Measurements from ENCODE around the gene DPYD. TPM values are rescaled to one million over a fixed set of nuclear protein-coding genes. Genes with fewer than 3 reads are reported as not detected.

DPYD gene
- total RNA-seq, 2 experiments from 2014 or later = 6.6 to 7.8 TPM

- ChIA-PET CTCF (no interaction called here), POLR2A (no interaction called here)
These were observed 826.4 kb downstream of the DPYD start for GRCh38 chr1:97094247-97094972.

- POLR2A ChIA-PET = no interaction called here
- CTCF ChIA-PET = no interaction called here
These were observed 827.1 kb downstream of the DPYD start for GRCh38 chr1:97093741-97094140.

DNA sequence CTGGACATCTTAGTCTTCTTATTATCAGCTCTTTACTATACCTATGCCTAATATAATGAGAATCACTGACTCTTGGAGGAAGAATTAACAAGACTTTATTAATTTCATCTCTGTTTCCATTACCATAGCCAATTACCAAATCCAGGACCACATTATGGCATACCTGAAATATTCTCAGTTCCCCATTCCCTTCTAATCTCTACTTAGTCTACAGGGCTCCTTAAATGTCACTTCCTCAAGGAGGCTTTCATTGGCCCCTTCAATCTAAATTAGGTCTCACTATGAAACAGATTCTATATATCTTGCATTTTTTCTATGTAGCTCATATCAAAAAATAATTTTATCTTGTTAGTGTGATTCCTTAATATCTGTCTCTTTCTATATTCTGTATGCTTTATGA is 828.0 kb downstream of the DPYD start:
- CTCF ChIA-PET = no interaction called here
- POLR2A ChIA-PET = no interaction called here

DNA sequence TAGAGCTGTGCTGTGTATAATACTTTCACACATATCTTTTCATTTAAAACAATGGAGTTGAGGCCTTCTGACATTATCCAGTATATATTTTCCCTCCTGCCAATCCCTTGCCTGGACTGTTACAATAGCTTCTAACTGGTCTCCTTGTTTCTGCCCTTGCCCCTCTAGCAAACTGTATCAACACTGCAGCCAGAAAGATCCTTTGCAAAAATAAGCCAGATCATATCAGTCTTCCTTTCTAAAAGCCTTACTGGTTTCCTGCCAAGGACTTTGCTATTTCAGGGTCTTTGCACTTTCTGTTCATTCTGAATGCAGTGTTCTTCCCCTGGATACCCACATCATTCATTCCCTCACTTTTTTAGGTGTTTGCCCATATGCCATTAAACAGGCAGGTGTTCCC is 829.2 kb downstream of the DPYD start:
- ChIA-PET CTCF (no interaction called here), POLR2A (no interaction called here)

- ChIA-PET CTCF (no interaction called here), POLR2A (no interaction called here)
These were observed 829.6 kb downstream of the DPYD start for GRCh38 chr1:97091263-97091662.

DNA sequence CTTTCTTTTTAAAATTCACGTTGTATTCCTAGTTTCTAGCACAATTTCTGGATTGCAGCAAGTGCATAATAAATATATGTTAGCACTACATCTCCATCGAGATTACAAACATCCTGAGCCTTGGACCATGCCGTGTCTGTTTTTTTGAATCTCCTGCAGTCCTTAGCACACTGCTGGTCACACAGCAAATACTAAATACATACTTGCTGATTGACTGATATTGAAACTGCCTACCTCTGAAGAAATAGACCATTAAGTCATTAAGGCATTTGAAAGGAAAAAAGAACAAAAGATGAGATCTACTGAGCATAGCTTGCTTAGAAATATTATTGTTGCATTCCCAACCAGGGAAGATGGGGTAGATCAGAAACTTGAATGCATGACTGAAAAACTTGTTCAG is 830.1 kb downstream of the DPYD start:
- POLR2A ChIA-PET = no interaction called here
- CTCF ChIA-PET = no interaction called here

DNA sequence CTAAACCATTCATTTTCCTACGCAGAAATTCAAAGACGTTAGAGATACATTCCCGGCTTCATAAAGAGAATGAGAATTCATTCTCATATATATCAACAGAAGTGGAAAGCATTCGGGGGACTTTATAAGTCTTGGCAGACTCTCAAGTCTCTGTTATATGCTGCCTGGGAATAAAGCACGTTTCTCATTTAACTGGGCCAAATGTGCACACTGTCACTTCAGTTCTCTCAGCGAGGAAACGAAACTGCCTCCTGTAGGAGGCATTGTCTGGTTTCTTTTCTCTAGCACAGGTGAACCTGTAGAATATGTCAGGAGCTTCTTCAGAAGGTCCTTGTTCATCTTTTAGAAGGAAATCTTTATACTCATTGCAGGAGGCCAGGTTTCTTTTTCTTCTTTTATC is 831.7 kb downstream of the DPYD start:
- POLR2A ChIA-PET = no interaction called here
- CTCF ChIA-PET = interaction anchor here (0.6 kb wide), 1 partner anchor 1364 kb away, joined by 4 read pairs; no protein-coding TSS in a partner anchor

DNA sequence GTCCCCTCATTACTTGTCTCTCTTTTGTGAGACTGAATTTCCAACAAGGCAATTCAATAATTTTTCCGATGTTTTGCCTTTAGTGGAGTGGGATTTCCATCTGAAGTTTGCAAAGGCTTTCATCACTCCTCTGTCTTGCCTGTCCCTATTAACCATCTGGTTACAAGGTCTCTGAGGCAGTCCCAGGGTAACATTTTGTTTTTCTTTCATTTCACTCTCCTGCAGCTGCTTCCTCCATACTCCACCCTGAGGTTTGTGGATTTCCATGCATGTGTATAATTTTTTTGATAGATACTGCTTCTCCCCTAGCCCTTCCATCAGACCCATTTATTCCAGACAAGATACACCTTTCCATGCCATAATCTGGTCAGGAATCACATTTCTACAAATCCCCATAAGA is 832.4 kb downstream of the DPYD start:
- POLR2A ChIA-PET = no interaction called here
- CTCF ChIA-PET = no interaction called here

GRCh38 chr1:97084546-97084945 is 836.3 kb downstream of the DPYD start:
- POLR2A ChIA-PET = no interaction called here
- CTCF ChIA-PET = no interaction called here

DNA sequence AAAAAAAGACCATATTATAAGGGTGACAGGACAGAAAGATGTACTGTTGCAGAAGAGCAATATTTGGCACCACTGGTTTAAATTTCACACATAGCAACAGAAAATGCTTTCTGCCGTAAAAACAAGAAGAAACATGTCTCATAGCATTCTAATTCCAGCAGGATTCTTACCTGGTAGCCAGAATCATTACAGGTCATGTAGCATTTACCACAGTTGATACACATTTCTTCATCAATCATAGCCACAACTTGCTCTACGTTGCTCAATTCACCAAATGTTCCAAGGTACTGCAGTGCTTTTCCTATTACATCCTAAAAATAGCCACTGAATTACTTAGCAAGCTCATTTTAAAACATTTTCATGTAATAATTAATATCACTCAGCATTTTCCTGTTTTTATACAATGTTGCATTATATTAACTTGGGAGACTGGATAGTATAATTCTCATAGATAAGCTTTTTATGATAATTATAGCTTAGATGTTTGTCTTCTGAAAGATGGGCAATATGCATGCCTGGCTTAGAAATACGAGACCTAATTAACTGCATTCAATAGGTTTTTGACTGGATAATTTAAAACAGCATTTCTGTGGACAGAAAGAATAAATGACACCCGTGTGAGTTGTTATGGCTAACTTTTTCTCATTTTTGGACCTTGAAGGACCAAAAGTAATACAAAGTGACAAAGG is 838.5 kb downstream of the DPYD start:
- ChIA-PET POLR2A (no interaction called here), CTCF (no interaction called here)

- ChIA-PET CTCF (interaction anchor here (0.5 kb wide), 1 partner anchor 1897 kb away, joined by 3 read pairs; no protein-coding TSS in a partner anchor), POLR2A (no interaction called here)
These were observed 842.0 kb downstream of the DPYD start for GRCh38 chr1:97078872-97079271.

DNA sequence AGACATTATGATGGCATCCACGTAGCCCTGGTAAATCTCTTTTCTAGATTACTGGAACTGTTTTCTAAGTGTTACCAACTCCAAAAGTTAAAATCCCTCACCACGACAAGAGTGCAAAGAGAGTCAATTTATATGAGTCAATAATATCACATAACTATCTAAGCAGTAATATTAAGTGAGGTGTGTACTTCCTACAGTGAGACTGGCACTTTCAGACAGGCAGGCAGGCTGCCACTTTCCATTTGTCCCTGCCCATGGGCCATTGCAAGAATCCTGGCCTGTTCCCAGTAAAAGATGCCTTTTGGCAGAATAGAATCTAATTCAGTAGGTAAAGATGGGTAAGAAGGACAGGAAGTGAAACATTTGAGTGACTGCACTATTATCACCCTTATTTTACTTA is 843.6 kb downstream of the DPYD start:
- CTCF ChIA-PET = no interaction called here
- POLR2A ChIA-PET = no interaction called here

- POLR2A ChIA-PET = no interaction called here
- CTCF ChIA-PET = interaction anchor here (0.7 kb wide), 1 partner anchor 65 kb away, joined by 3 read pairs; no protein-coding TSS in a partner anchor
These were observed 846.1 kb downstream of the DPYD start for GRCh38 chr1:97074771-97075170.

DNA sequence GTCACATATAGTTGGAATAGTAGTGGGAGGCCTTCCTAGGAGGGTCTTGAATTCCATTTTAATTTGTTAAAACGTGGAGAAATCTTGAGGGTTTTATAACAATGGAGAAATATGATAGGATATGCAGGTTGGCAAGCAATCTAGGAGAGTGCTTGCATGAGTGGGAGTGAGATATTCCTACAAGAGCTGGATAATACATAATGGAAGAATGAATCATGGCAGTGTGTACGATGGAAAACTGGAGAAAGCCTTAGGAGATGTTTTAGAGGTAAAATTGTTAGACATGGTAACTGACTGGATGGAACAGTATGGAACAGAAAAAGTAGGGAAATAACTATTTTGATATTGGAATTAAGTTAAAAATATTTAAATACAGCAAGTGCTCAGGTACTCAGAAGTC is 846.9 kb downstream of the DPYD start:
- ChIA-PET CTCF (interaction anchor here (0.5 to 0.7 kb wide), 2 partner anchors 28 to 64 kb away, joined by 3 read pairs; no protein-coding TSS in a partner anchor), POLR2A (no interaction called here)

DNA sequence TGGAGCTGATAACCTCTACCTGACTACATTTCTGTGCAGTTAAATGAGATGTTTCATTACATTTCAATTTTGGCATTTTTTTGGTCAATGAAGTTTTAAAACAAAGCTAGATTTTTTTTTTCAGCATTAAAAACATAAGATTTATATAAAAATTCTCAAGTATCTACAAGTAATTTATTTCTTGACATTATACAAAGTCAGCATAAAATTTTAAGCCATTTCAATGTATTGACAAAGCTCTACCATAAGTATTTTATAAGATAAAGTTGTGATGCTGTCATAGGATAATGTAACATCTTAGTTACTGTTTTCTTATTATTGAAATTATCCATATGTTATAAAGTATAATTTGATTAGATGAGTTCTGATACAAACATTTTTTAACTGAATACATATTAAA is 847.7 kb downstream of the DPYD start:
- ChIA-PET CTCF (no interaction called here), POLR2A (no interaction called here)

GRCh38 chr1:97071173-97071572 is 849.7 kb downstream of the DPYD start:
- CTCF ChIA-PET = no interaction called here
- POLR2A ChIA-PET = no interaction called here

DNA sequence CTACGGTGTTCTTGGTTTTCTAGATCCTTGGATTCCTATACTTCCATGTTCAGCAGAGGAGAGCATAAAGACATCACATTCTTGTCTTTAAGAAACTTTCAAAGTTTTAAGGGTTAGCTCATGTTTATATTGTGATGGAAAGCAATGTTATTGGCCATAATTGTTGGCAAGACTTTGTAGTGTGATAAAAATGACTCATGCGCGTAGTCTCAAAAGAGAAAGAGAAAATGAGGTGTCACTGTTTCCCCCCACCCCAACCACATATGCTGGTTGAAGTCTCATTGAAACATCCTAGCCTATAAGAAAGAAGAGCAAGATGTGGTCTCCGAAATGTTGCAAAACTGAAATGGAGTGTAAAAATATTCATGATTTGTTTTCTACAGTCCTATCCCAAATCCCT is 850.5 kb downstream of the DPYD start:
- ChIA-PET POLR2A (no interaction called here), CTCF (no interaction called here)

- ChIA-PET POLR2A (no interaction called here), CTCF (no interaction called here)
These were observed 851.5 kb downstream of the DPYD start for GRCh38 chr1:97069312-97069711.

GRCh38 chr1:97066860-97067259 is 854.0 kb downstream of the DPYD start:
- ChIA-PET CTCF (no interaction called here), POLR2A (no interaction called here)

- ChIA-PET CTCF (no interaction called here), POLR2A (no interaction called here)
These were observed 857.3 kb downstream of the DPYD start for GRCh38 chr1:97063532-97063931.

GRCh38 chr1:97061604-97062003 is 859.2 kb downstream of the DPYD start:
- ChIA-PET POLR2A (no interaction called here), CTCF (no interaction called here)

DNA sequence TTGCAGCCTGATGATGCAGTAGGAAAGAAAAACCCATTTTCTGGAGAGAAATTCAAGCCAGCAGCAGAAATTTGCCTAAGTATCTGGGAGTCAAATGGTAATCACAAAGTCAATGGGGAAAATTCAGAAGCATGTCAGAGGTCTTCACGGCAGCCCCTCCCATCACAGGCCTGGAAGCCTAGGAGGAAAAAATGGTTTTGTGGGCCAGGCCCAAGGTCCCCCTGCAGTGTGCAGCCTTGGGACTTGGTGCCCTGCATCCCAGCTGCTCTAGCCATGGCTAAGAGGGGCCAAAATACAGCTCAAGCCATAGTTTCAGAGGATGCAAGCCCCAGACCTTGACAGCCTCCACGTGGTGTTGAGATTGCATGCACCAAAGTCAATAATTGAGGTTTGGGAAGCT is 864.4 kb downstream of the DPYD start:
- POLR2A ChIA-PET = no interaction called here
- CTCF ChIA-PET = no interaction called here

Measured in activated CD8-positive, alpha-beta memory T cell treated with anti-CD3 and anti-CD28 coated beads for 36 hours (primary cell).